ENCODE measurements around the gene ADGRG6.

The ADGRG6 gene

GRCh38 chr6:142271476-142271875 lies 30.3 kb upstream of the ADGRG6 start:
- Histone ChIP-seq H3K79me2 (ENCODE audit: low read length) (no peaks in the 10 kb centered on the region), H3K27ac (ENCODE audit: low read length) (no peak overlapping the region), H3F3A (ENCODE audit: insufficient read depth, low read length) (no peaks in the 10 kb centered on the region), H4K20me1 (ENCODE audit: insufficient read depth, low read length) (no peaks in the 10 kb centered on the region), H3K4me1 (ENCODE audit: low read length) (no peaks in the 10 kb centered on the region), H3K27me3 (replicated peaks; ENCODE audit: insufficient read depth, low read length) (no peaks in the 10 kb centered on the region), H3K36me3 (replicated peaks; ENCODE audit: insufficient read depth, low read length) (no peaks in the 10 kb centered on the region), H2AFZ (ENCODE audit: low read length) (no peak overlapping the region), H3K9me3 (replicated peaks; ENCODE audit: insufficient read depth, low read length) (no peaks in the 10 kb centered on the region), H3K4me3 (ENCODE audit: low read length) (no peak overlapping the region), H3K4me2 (ENCODE audit: low read depth, low read length) (no peak overlapping the region), H3K9ac (ENCODE audit: low read length) (no peak overlapping the region), H3K9me2 (replicated peaks; ENCODE audit: insufficient read depth, low read length) (no peaks in the 10 kb centered on the region)
- no peak for DNase-seq
- no peak for TF ChIP-seq CTCF (IDR thresholded peaks at IDR 0.05; ENCODE audit: low read length)
- no peak for TF ChIP-seq EZH2phosphoT487 (IDR thresholded peaks at IDR 0.05; ENCODE audit: low read length)
- TF ChIP-seq EZH2 (optimal IDR thresholded peaks at IDR 0.05; ENCODE audit: low read depth, low read length), result no peak

GRCh38 chr6:142274656-142275055 lies 27.2 kb upstream of the ADGRG6 start:
- Histone ChIP-seq H3K27ac (ENCODE audit: low read length) (no peak overlapping the region), H2AFZ (ENCODE audit: low read length) (no peak overlapping the region)
- TF ChIP-seq EZH2 (optimal IDR thresholded peaks at IDR 0.05; ENCODE audit: low read depth, low read length), result no peak
- TF ChIP-seq EZH2phosphoT487 (IDR thresholded peaks at IDR 0.05; ENCODE audit: low read length), result no peak
- no peak for TF ChIP-seq CTCF (IDR thresholded peaks at IDR 0.05; ENCODE audit: low read length)

GRCh38 chr6:142275236-142276006 lies 26.4 kb upstream of the ADGRG6 start:
- Histone ChIP-seq H3K27ac (ENCODE audit: low read length) (no peak overlapping the region), H2AFZ (ENCODE audit: low read length) (no peak overlapping the region)

More at GRCh38 chr6:142274656-142275055, 27.2 kb upstream of the ADGRG6 start:
- DNase-seq, result no peak
- Histone ChIP-seq H3K36me3 (replicated peaks; ENCODE audit: insufficient read depth, low read length) (no peaks in the 10 kb centered on the region), H3K9me2 (replicated peaks; ENCODE audit: insufficient read depth, low read length) (no peaks in the 10 kb centered on the region), H3K9me3 (replicated peaks; ENCODE audit: insufficient read depth, low read length) (no peaks in the 10 kb centered on the region), H3K9ac (ENCODE audit: low read length) (no peak overlapping the region), H4K20me1 (ENCODE audit: insufficient read depth, low read length) (no peaks in the 10 kb centered on the region), H3K27me3 (replicated peaks; ENCODE audit: insufficient read depth, low read length) (no peaks in the 10 kb centered on the region), H3K79me2 (ENCODE audit: low read length) (no peaks in the 10 kb centered on the region), H3K4me2 (ENCODE audit: low read depth, low read length) (no peak overlapping the region), H3K4me1 (ENCODE audit: low read length) (no peaks in the 10 kb centered on the region), H3F3A (ENCODE audit: insufficient read depth, low read length) (no peaks in the 10 kb centered on the region), H3K4me3 (ENCODE audit: low read length) (no peak overlapping the region)

More at GRCh38 chr6:142275236-142276006, 26.4 kb upstream of the ADGRG6 start:
- H3K36me3 ChIP-seq (replicated peaks; ENCODE audit: insufficient read depth, low read length), result no peaks in the 10 kb centered on the region
- no peak overlapping the region for H3K4me2 ChIP-seq (ENCODE audit: low read depth, low read length)
- no peak for DNase-seq
- H3K4me3 ChIP-seq (ENCODE audit: low read length), result no peak overlapping the region
- no peak for TF ChIP-seq EZH2phosphoT487 (IDR thresholded peaks at IDR 0.05; ENCODE audit: low read length)
- TF ChIP-seq EZH2 (optimal IDR thresholded peaks at IDR 0.05; ENCODE audit: low read depth, low read length), result no peak
- TF ChIP-seq CTCF (IDR thresholded peaks at IDR 0.05; ENCODE audit: low read length), result no peak
- H4K20me1 ChIP-seq (ENCODE audit: insufficient read depth, low read length), result no peaks in the 10 kb centered on the region
- H3K9me2 ChIP-seq (replicated peaks; ENCODE audit: insufficient read depth, low read length), result no peaks in the 10 kb centered on the region
- no peaks in the 10 kb centered on the region for H3K79me2 ChIP-seq (ENCODE audit: low read length)
- H3K9ac ChIP-seq (ENCODE audit: low read length), result no peak overlapping the region
- no peaks in the 10 kb centered on the region for H3K9me3 ChIP-seq (replicated peaks; ENCODE audit: insufficient read depth, low read length)
- no peaks in the 10 kb centered on the region for H3K27me3 ChIP-seq (replicated peaks; ENCODE audit: insufficient read depth, low read length)
- H3K4me1 ChIP-seq (ENCODE audit: low read length), result no peaks in the 10 kb centered on the region
- no peaks in the 10 kb centered on the region for H3F3A ChIP-seq (ENCODE audit: insufficient read depth, low read length)

All from MM.1S (cell line).